Neural progenitor cell (in vitro differentiated cells): ENCODE data around the gene USP32. TPM values are rescaled to one million over a fixed set of nuclear protein-coding genes. Genes with fewer than 3 reads are reported as not detected.

Source experiments
- DNase-seq: peaks from one replicate; pipeline ENCODE4 v3.0.0-alpha.2; 2016; ENCODE audit warnings: low spot score
- H2AFZ ChIP-seq: fragments of 200-600 bp; sonication (generic); replicated peaks from 2 replicates; pipeline ENCODE4 v1.6.1; 2016; ENCODE audit warnings: antibody characterized with exemption
- H3F3A ChIP-seq: fragments of 200-600 bp; sonication (generic); 2 replicates; pipeline ENCODE4 v1.6.1; 2016; ENCODE audit warnings: antibody characterized with exemption, low read depth
- H3K27ac ChIP-seq: fragments of 200-600 bp; sonication (generic); 2 replicates; pipeline ENCODE4 v1.5.1; 2016; ENCODE audit warnings: mild to moderate bottlenecking
- H3K27me3 ChIP-seq: fragments of 200-600 bp; sonication (generic); 2 replicates; pipeline ENCODE4 v1.6.1; 2016; ENCODE audit warnings: mild to moderate bottlenecking, moderate library complexity
- H3K36me3 ChIP-seq: fragments of 200-600 bp; sonication (generic); 2 replicates; pipeline ENCODE4 v1.5.1; 2016
- H3K4me1 ChIP-seq: fragments of 200-600 bp; sonication (generic); 2 replicates; pipeline ENCODE4 v1.6.1; 2016; ENCODE audit warnings: mixed run types
- H3K4me2 ChIP-seq: fragments of 200-600 bp; sonication (generic); 2 replicates; pipeline ENCODE4 v1.6.1; 2016
- H3K4me3 ChIP-seq: fragments of 200-600 bp; sonication (generic); 2 replicates; pipeline ENCODE4 v1.5.1; 2016
- H3K79me2 ChIP-seq: fragments of 200-600 bp; sonication (generic); 2 replicates; pipeline ENCODE4 v1.6.1; 2016; ENCODE audit warnings: low read depth
- H3K9ac ChIP-seq: fragments of 200-600 bp; sonication (generic); 2 replicates; pipeline ENCODE4 v1.6.1; 2016
- H3K9me3 ChIP-seq: fragments of 200-600 bp; sonication (generic); 2 replicates; pipeline ENCODE4 v1.5.1; 2016; ENCODE audit warnings: low read depth
- H4K20me1 ChIP-seq: fragments of 200-600 bp; sonication (generic); 2 replicates; pipeline ENCODE4 v1.6.1; 2016; ENCODE audit warnings: low read depth
- H3K27ac Mint-ChIP-seq: 3 replicates; pipeline ENCODE4 v1.8.0; 2021; ENCODE audit warnings: mixed read lengths
- H3K27me3 Mint-ChIP-seq: 2 replicates; pipeline ENCODE4 v1.8.0; 2022; ENCODE audit warnings: low read depth, mild to moderate bottlenecking, inconsistent platforms, moderate library complexity, mixed read lengths; ENCODE audit not compliant: insufficient read depth
- H3K36me3 Mint-ChIP-seq: 3 replicates; pipeline ENCODE4 v1.8.0; 2021; ENCODE audit warnings: mixed read lengths
- H3K4me1 Mint-ChIP-seq: 3 replicates; pipeline ENCODE4 v1.8.0; 2021; ENCODE audit warnings: mixed read lengths
- H3K4me3 Mint-ChIP-seq: 3 replicates; pipeline ENCODE4 v1.8.0; 2021; ENCODE audit warnings: mild to moderate bottlenecking, moderate library complexity, mixed read lengths
- H3K9me3 Mint-ChIP-seq: 3 replicates; pipeline ENCODE4 v1.8.0; 2020; ENCODE audit warnings: mixed read lengths
- EZH2 ChIP-seq: fragments of 200-600 bp; sonication (generic); IDR thresholded peaks from 2 replicates; pipeline ENCODE4 v1.6.1; 2017; ENCODE audit warnings: antibody characterized with exemption, mild to moderate bottlenecking, moderate library complexity
- EZH2phosphoT487 ChIP-seq: fragments of 200-600 bp; sonication (generic); IDR thresholded peaks from 2 replicates; pipeline ENCODE4 v1.6.1; 2017; ENCODE audit warnings: antibody characterized with exemption
- total RNA-seq: library from RNA; depleted of rRNA; stranded (reverse); fragments of >200 nt; gene quantifications from 2 replicates; pipeline ENCODE4 v1.2.3, GENCODE V29; 2015; ENCODE audit warnings: low replicate concordance
- TF ChIP-seq, protein P1 (sequence below): fragments of 200-600 bp; sonication (generic); IDR thresholded peaks from 2 replicates; pipeline ENCODE4 v1.5.1; 2017; ENCODE audit warnings: antibody characterized with exemption, mild to moderate bottlenecking

Gene USP32
- total RNA-seq, 1 donor from 2014 or later, result 45.0 TPM

DNA sequence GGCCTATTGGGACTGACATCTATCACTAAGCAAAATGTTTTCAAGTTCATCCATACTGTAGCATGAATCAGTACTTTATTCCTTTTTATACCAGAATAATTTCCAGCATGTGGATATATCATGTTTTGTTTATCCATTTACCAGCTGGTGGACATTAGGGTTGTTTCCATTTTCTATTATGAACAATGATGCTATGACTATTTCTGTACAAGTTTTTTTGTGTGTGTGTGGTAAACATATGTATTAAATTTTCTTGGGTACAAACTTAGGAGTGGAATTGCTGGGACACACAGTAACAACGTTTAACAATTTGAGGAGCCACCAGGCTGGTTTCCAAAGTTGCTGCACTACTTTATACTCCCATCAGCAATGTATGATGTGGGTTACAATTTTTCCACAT lies 91.0 kb downstream of the USP32 start:
- Histone ChIP-seq H4K20me1 (no peaks in the 10 kb centered on the region), H3K4me1 (peaks cover 12% of the 10 kb centered on the region), H3K27ac (no peak overlapping the region), H3K4me3 (no peak overlapping the region), H3K36me3 (no peaks in the 10 kb centered on the region), H3F3A (no peaks in the 10 kb centered on the region), H3K9ac (no peak overlapping the region), H3K9me3 (no peaks in the 10 kb centered on the region), H2AFZ (no peak overlapping the region), H3K27me3 (no peaks in the 10 kb centered on the region), H3K4me2 (no peak overlapping the region), H3K79me2 (peaks cover 38% of the 10 kb centered on the region)
- Mint-ChIP-seq H3K4me1 (no peaks in the 10 kb centered on the region), H3K36me3 (peaks cover 3% of the 10 kb centered on the region), H3K27me3 (no peaks in the 10 kb centered on the region), H3K27ac (no peak overlapping the region), H3K9me3 (no peaks in the 10 kb centered on the region), H3K4me3 (no peak overlapping the region)
- DNase-seq, result no peak
- TF ChIP-seq EZH2phosphoT487, result no peak
- TF ChIP-seq, protein P1, sequence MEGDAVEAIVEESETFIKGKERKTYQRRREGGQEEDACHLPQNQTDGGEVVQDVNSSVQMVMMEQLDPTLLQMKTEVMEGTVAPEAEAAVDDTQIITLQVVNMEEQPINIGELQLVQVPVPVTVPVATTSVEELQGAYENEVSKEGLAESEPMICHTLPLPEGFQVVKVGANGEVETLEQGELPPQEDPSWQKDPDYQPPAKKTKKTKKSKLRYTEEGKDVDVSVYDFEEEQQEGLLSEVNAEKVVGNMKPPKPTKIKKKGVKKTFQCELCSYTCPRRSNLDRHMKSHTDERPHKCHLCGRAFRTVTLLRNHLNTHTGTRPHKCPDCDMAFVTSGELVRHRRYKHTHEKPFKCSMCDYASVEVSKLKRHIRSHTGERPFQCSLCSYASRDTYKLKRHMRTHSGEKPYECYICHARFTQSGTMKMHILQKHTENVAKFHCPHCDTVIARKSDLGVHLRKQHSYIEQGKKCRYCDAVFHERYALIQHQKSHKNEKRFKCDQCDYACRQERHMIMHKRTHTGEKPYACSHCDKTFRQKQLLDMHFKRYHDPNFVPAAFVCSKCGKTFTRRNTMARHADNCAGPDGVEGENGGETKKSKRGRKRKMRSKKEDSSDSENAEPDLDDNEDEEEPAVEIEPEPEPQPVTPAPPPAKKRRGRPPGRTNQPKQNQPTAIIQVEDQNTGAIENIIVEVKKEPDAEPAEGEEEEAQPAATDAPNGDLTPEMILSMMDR, result no peak
- TF ChIP-seq EZH2, result no peak

DNA sequence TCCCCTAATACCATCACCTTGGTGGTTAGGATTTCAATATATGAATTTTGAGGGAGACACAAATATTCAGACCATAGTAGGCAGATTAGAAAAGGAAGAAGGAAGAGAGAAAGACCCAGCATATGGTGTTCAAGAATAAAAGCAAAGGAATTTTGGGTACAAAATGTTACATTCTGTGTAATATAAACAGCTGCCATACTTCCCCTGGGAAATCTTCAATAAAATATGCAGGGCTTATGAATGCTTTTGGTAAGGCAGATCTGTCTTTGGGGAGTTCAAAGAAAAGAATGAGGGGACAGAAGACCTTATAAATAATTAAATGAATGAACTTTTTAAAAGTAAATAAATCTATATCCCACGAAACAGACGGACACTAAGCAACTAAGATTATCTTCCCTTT lies 91.9 kb downstream of the USP32 start:
- no peak overlapping the region for H2AFZ ChIP-seq
- H3K4me3 Mint-ChIP-seq, result no peak overlapping the region
- no peak overlapping the region for H3K9ac ChIP-seq
- H3K27me3 Mint-ChIP-seq, result no peaks in the 10 kb centered on the region
- no peaks in the 10 kb centered on the region for H3K27me3 ChIP-seq
- H3K27ac Mint-ChIP-seq, result no peak overlapping the region
- no peaks in the 10 kb centered on the region for H3K4me1 Mint-ChIP-seq
- TF ChIP-seq EZH2 (no peak), EZH2phosphoT487 (no peak)
- TF ChIP-seq, protein P1, result no peak
- H3F3A ChIP-seq, result no peaks in the 10 kb centered on the region
- no peak overlapping the region for H3K27ac ChIP-seq
- no peak overlapping the region for H3K4me3 ChIP-seq
- DNase-seq, result no peak
- H4K20me1 ChIP-seq, result no peaks in the 10 kb centered on the region
- no peaks in the 10 kb centered on the region for H3K9me3 Mint-ChIP-seq
- peaks cover 9% of the 10 kb centered on the region for H3K4me1 ChIP-seq
- H3K36me3 ChIP-seq, result no peaks in the 10 kb centered on the region
- no peak overlapping the region for H3K4me2 ChIP-seq
- H3K36me3 Mint-ChIP-seq, result no peaks in the 10 kb centered on the region
- peaks cover 29% of the 10 kb centered on the region for H3K79me2 ChIP-seq
- no peaks in the 10 kb centered on the region for H3K9me3 ChIP-seq

GRCh38 chr17:60297760-60298401 lies 94.1 kb downstream of the USP32 start:
- DNase-seq, result no peak
- Mint-ChIP-seq H3K9me3 (no peaks in the 10 kb centered on the region), H3K4me1 (no peaks in the 10 kb centered on the region), H3K27me3 (no peaks in the 10 kb centered on the region), H3K36me3 (no peaks in the 10 kb centered on the region), H3K4me3 (no peak overlapping the region), H3K27ac (no peak overlapping the region)
- TF ChIP-seq, protein P1, result no peak
- TF ChIP-seq EZH2, result no peak
- TF ChIP-seq EZH2phosphoT487, result no peak
- no peak overlapping the region for H3K4me2 ChIP-seq
- H4K20me1 ChIP-seq, result no peaks in the 10 kb centered on the region
- H3K4me3 ChIP-seq, result no peak overlapping the region
- no peaks in the 10 kb centered on the region for H3K36me3 ChIP-seq
- H2AFZ ChIP-seq, result no peak overlapping the region
- no peaks in the 10 kb centered on the region for H3F3A ChIP-seq
- H3K79me2 ChIP-seq, result peaks cover 9% of the 10 kb centered on the region
- H3K9ac ChIP-seq, result no peak overlapping the region
- no peak overlapping the region for H3K27ac ChIP-seq
- no peaks in the 10 kb centered on the region for H3K9me3 ChIP-seq
- no peaks in the 10 kb centered on the region for H3K27me3 ChIP-seq
- H3K4me1 ChIP-seq, result no peaks in the 10 kb centered on the region
